ENCODE measurements around the gene RPL21. TPM values are rescaled to one million over a fixed set of nuclear protein-coding genes. Genes with fewer than 3 reads are reported as not detected.

RPL21 gene
- polyA plus RNA-seq, 1 donor from 2014 or later, result 7,235 TPM

GRCh38 chr13:27267596-27267995 lies 16.2 kb downstream of the RPL21 start:
- Mint-ChIP-seq H3K27me3 (peaks cover 3% of the 10 kb centered on the region), H3K27ac (no peak overlapping the region), H3K36me3 (no peaks in the 10 kb centered on the region), H3K4me3 (peak overlapping the region in 1 of 4 donors; percentile 51), H3K4me1 (peaks cover 17 to 29% (median 19%) of the 10 kb centered on the region in 3 donors), H3K9me3 (no peaks in the 10 kb centered on the region)

GRCh38 chr13:27269114-27269665 lies 17.8 kb downstream of the RPL21 start:
- no peak overlapping the region for H3K27ac Mint-ChIP-seq
- peaks cover 3% of the 10 kb centered on the region for H3K27me3 Mint-ChIP-seq
- H3K36me3 Mint-ChIP-seq, result no peaks in the 10 kb centered on the region
- H3K4me3 Mint-ChIP-seq, result peak overlapping the region in 3 of 4 donors; percentile 89 to 94 (median 89)
- peaks cover 16 to 26% (median 16%) of the 10 kb centered on the region in 3 donors for H3K4me1 Mint-ChIP-seq
- no peaks in the 10 kb centered on the region for H3K9me3 Mint-ChIP-seq

GRCh38 chr13:27270594-27271520 lies 19.5 kb downstream of the RPL21 start, which contains the start of gene RASL11A:
Gene RASL11A (plus strand): TSS chr13:27270830. CDS start chr13:27270945, 115 bp downstream.
- no peaks in the 10 kb centered on the region for H3K9me3 Mint-ChIP-seq

GRCh38 chr13:27271570-27272096 lies 20.3 kb downstream of the RPL21 start:
- Mint-ChIP-seq H3K27ac (peak overlapping the region in 1 of 3 donors; percentile 12), H3K27me3 (peaks cover 3% of the 10 kb centered on the region), H3K4me1 (peaks cover 10 to 21% (median 11%) of the 10 kb centered on the region in 3 donors), H3K36me3 (no peaks in the 10 kb centered on the region), H3K9me3 (no peaks in the 10 kb centered on the region), H3K4me3 (peak overlapping the region; percentile 89 to 97 (median 92))

More at GRCh38 chr13:27270594-27271520, 19.5 kb downstream of the RPL21 start, which contains the start of gene RASL11A:
- Mint-ChIP-seq H3K36me3 (no peaks in the 10 kb centered on the region), H3K4me3 (peak within 1 kb of the TSS; percentile 89 to 97 (median 92)), H3K27ac (peak within 1 kb of the TSS in 2 of 3 donors; percentile 13 to 56), H3K27me3 (peaks cover 3% of the 10 kb centered on the region), H3K4me1 (peaks cover 10 to 22% (median 13%) of the 10 kb centered on the region in 3 donors)

GRCh38 chr13:27273658-27274425 lies 22.5 kb downstream of the RPL21 start:
- H3K36me3 Mint-ChIP-seq, result no peaks in the 10 kb centered on the region
- peak overlapping the region in 1 of 4 donors; percentile 16 for H3K4me3 Mint-ChIP-seq
- peak overlapping the region in 1 of 3 donors; percentile 15 for H3K27ac Mint-ChIP-seq
- H3K27me3 Mint-ChIP-seq, result peaks cover 3% of the 10 kb centered on the region
- no peaks in the 10 kb centered on the region for H3K9me3 Mint-ChIP-seq
- H3K4me1 Mint-ChIP-seq, result peaks cover 9 to 10% (median 10%) of the 10 kb centered on the region in 3 donors

- Mint-ChIP-seq H3K36me3 (no peaks in the 10 kb centered on the region), H3K9me3 (no peaks in the 10 kb centered on the region), H3K4me3 (peak overlapping the region in 1 of 4 donors; percentile 16), H3K4me1 (peaks cover 9 to 10% (median 10%) of the 10 kb centered on the region in 3 donors), H3K27ac (no peak overlapping the region), H3K27me3 (peaks cover 3% of the 10 kb centered on the region)
Measured at GRCh38 chr13:27274631-27275030, 23.3 kb downstream of the RPL21 start.

GRCh38 chr13:27276188-27276587 lies 24.8 kb downstream of the RPL21 start:
- Mint-ChIP-seq H3K27ac (no peak overlapping the region), H3K9me3 (no peaks in the 10 kb centered on the region)

GRCh38 chr13:27279506-27279905 lies 28.1 kb downstream of the RPL21 start:
- Mint-ChIP-seq H3K36me3 (no peaks in the 10 kb centered on the region), H3K27ac (peak overlapping the region in 1 of 3 donors; percentile 67), H3K4me3 (no peak overlapping the region), H3K27me3 (no peaks in the 10 kb centered on the region), H3K9me3 (no peaks in the 10 kb centered on the region), H3K4me1 (peaks cover 2 to 7% (median 4%) of the 10 kb centered on the region in 3 donors)

More at GRCh38 chr13:27276188-27276587, 24.8 kb downstream of the RPL21 start:
- Mint-ChIP-seq H3K27me3 (peaks cover 3% of the 10 kb centered on the region), H3K4me3 (no peak overlapping the region), H3K36me3 (no peaks in the 10 kb centered on the region), H3K4me1 (peaks cover 4 to 7% (median 6%) of the 10 kb centered on the region in 3 donors)

DNA sequence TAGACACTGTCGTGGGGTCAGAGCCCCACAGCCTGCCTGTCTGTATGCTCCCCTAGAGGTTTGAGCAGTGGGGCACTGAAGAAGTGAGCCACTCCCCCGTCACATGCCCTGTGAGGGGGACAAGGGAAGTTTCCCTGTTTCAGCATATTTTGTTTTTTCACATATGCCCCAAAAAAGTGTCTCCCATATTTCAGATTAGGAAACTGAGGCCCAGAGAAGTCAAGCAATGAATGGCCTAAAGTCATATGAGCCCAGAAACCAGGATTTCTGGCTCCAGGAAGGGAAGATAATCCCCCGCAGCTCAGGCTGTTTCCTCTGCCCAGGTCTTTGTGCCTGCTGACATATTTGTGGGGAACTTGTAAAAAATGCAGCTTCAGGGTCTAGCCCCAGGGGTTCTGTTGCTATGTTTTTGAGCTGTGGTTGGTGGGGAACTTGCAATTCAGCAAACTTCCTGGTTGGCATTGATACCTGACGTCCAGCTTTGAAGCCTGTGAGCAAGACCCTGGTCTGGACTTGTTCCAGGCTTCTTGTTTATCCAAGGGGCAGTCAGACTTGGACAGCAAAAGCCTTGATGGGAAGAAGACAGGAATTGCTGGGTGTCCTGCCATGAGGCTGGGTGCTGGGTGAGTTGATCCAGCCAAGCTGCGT lies 28.8 kb downstream of the RPL21 start:
- Mint-ChIP-seq H3K27me3 (no peaks in the 10 kb centered on the region), H3K4me1 (peaks cover 2 to 7% (median 4%) of the 10 kb centered on the region in 3 donors), H3K9me3 (no peaks in the 10 kb centered on the region), H3K27ac (no peak overlapping the region), H3K4me3 (no peak overlapping the region), H3K36me3 (no peaks in the 10 kb centered on the region)

GRCh38 chr13:27280841-27281240 lies 29.5 kb downstream of the RPL21 start:
- peaks cover 3 to 9% (median 7%) of the 10 kb centered on the region in 3 donors for H3K4me1 Mint-ChIP-seq
- no peaks in the 10 kb centered on the region for H3K9me3 Mint-ChIP-seq
- H3K36me3 Mint-ChIP-seq, result no peaks in the 10 kb centered on the region
- H3K27me3 Mint-ChIP-seq, result peaks cover 2% of the 10 kb centered on the region
- no peak overlapping the region for H3K4me3 Mint-ChIP-seq
- H3K27ac Mint-ChIP-seq, result no peak overlapping the region

- Mint-ChIP-seq H3K9me3 (no peaks in the 10 kb centered on the region), H3K27me3 (peaks cover 2% of the 10 kb centered on the region), H3K27ac (no peak overlapping the region), H3K4me1 (peaks cover 3 to 9% (median 7%) of the 10 kb centered on the region in 3 donors), H3K4me3 (no peak overlapping the region), H3K36me3 (no peaks in the 10 kb centered on the region)
Measured at GRCh38 chr13:27281420-27281819, 30.1 kb downstream of the RPL21 start.

- Mint-ChIP-seq H3K4me1 (peaks cover 5 to 14% (median 7%) of the 10 kb centered on the region in 3 donors), H3K36me3 (no peaks in the 10 kb centered on the region), H3K4me3 (peak overlapping the region in 2 of 4 donors; percentile 0 to 15), H3K27ac (peak overlapping the region in 1 of 3 donors; percentile 6), H3K27me3 (peaks cover 2% of the 10 kb centered on the region), H3K9me3 (no peaks in the 10 kb centered on the region)
Measured at GRCh38 chr13:27283906-27284493, 32.6 kb downstream of the RPL21 start.

- Mint-ChIP-seq H3K27ac (peak overlapping the region in 2 of 3 donors; percentile 44 to 46), H3K9me3 (no peaks in the 10 kb centered on the region), H3K4me3 (no peak overlapping the region), H3K4me1 (peaks cover 16 to 29% (median 17%) of the 10 kb centered on the region in 3 donors), H3K27me3 (peaks cover 4% of the 10 kb centered on the region), H3K36me3 (no peaks in the 10 kb centered on the region)
Measured at GRCh38 chr13:27288392-27288791, 37.0 kb downstream of the RPL21 start.
